ENCODE results near the gene SPRED3. TPM values are rescaled to one million over a fixed set of nuclear protein-coding genes. Genes with fewer than 3 reads are reported as not detected.

SPRED3 gene
- total RNA-seq, 1 experiment from 2014 or later = 5.4 TPM

- H3K9me3 Mint-ChIP-seq (ENCODE audit: low read depth, unreplicated experiment) = no peaks in the 10 kb centered on the region
- DNase-seq = no peak
- H3K36me3 Mint-ChIP-seq (ENCODE audit: insufficient read depth, unreplicated experiment) = no peaks in the 10 kb centered on the region
- TF ChIP-seq, protein P1, sequence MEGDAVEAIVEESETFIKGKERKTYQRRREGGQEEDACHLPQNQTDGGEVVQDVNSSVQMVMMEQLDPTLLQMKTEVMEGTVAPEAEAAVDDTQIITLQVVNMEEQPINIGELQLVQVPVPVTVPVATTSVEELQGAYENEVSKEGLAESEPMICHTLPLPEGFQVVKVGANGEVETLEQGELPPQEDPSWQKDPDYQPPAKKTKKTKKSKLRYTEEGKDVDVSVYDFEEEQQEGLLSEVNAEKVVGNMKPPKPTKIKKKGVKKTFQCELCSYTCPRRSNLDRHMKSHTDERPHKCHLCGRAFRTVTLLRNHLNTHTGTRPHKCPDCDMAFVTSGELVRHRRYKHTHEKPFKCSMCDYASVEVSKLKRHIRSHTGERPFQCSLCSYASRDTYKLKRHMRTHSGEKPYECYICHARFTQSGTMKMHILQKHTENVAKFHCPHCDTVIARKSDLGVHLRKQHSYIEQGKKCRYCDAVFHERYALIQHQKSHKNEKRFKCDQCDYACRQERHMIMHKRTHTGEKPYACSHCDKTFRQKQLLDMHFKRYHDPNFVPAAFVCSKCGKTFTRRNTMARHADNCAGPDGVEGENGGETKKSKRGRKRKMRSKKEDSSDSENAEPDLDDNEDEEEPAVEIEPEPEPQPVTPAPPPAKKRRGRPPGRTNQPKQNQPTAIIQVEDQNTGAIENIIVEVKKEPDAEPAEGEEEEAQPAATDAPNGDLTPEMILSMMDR (IDR thresholded peaks at IDR 0.05; ENCODE audit: unreplicated experiment) = no peak
- intact Hi-C loops (cut with micrococcal nuclease; ENCODE audit: unreplicated experiment) = no loop called here
- H3K4me3 Mint-ChIP-seq (ENCODE audit: low read depth, unreplicated experiment) = no peak overlapping the region
- CTCF ChIA-PET = interaction anchor here (1.0 kb wide), 1 partner anchor 74 kb away, joined by 3 read pairs; no protein-coding TSS in a partner anchor
- H3K27ac Mint-ChIP-seq (ENCODE audit: unreplicated experiment) = no peak overlapping the region
- no TSS peak for BruUV-seq (replicated peaks)
- H3K27me3 Mint-ChIP-seq (ENCODE audit: unreplicated experiment) = peaks cover 35% of the 10 kb centered on the region
- H3K4me1 Mint-ChIP-seq (ENCODE audit: low read depth, unreplicated experiment) = no peaks in the 10 kb centered on the region
Observed at GRCh38 chr19:38350883-38351282, 37.6 kb upstream of the SPRED3 start.

GRCh38 chr19:38351865-38352395 is 36.6 kb upstream of the SPRED3 start:
- H3K4me1 Mint-ChIP-seq (ENCODE audit: low read depth, unreplicated experiment) = no peaks in the 10 kb centered on the region
- H3K9me3 Mint-ChIP-seq (ENCODE audit: low read depth, unreplicated experiment) = no peaks in the 10 kb centered on the region
- CTCF ChIA-PET = interaction anchor here (1.0 to 1.6 kb wide), 2 partner anchors 22 to 75 kb away, joined by 3 read pairs; partner anchors contain the start of gene PSMD8
- DNase-seq = no peak
- TF ChIP-seq, protein P1 (IDR thresholded peaks at IDR 0.05; ENCODE audit: unreplicated experiment) = no peak
- H3K36me3 Mint-ChIP-seq (ENCODE audit: insufficient read depth, unreplicated experiment) = no peaks in the 10 kb centered on the region
- H3K27ac Mint-ChIP-seq (ENCODE audit: unreplicated experiment) = no peak overlapping the region
- no TSS peak for BruUV-seq (replicated peaks)
- peaks cover 45% of the 10 kb centered on the region for H3K27me3 Mint-ChIP-seq (ENCODE audit: unreplicated experiment)
- intact Hi-C loops (cut with micrococcal nuclease; ENCODE audit: unreplicated experiment) = no loop called here
- no peak overlapping the region for H3K4me3 Mint-ChIP-seq (ENCODE audit: low read depth, unreplicated experiment)

- Mint-ChIP-seq H3K4me3 (ENCODE audit: low read depth, unreplicated experiment) (no peak overlapping the region), H3K27me3 (ENCODE audit: unreplicated experiment) (peaks cover 52% of the 10 kb centered on the region), H3K9me3 (ENCODE audit: low read depth, unreplicated experiment) (no peaks in the 10 kb centered on the region), H3K4me1 (ENCODE audit: low read depth, unreplicated experiment) (no peaks in the 10 kb centered on the region), H3K27ac (ENCODE audit: unreplicated experiment) (no peak overlapping the region), H3K36me3 (ENCODE audit: insufficient read depth, unreplicated experiment) (no peaks in the 10 kb centered on the region)
- no TSS peak for BruUV-seq (replicated peaks)
- intact Hi-C loops (cut with micrococcal nuclease; ENCODE audit: unreplicated experiment) = no loop called here
- CTCF ChIA-PET = interaction anchor here (0.6 to 1.6 kb wide), 3 partner anchors 22 to 373 kb away, joined by 3 to 6 read pairs (median 3); partner anchors contain the start of gene PSMD8
- no peak for DNase-seq
- TF ChIP-seq, protein P1 (IDR thresholded peaks at IDR 0.05; ENCODE audit: unreplicated experiment) = no peak
Observed at GRCh38 chr19:38352611-38353010, 35.9 kb upstream of the SPRED3 start.

DNA sequence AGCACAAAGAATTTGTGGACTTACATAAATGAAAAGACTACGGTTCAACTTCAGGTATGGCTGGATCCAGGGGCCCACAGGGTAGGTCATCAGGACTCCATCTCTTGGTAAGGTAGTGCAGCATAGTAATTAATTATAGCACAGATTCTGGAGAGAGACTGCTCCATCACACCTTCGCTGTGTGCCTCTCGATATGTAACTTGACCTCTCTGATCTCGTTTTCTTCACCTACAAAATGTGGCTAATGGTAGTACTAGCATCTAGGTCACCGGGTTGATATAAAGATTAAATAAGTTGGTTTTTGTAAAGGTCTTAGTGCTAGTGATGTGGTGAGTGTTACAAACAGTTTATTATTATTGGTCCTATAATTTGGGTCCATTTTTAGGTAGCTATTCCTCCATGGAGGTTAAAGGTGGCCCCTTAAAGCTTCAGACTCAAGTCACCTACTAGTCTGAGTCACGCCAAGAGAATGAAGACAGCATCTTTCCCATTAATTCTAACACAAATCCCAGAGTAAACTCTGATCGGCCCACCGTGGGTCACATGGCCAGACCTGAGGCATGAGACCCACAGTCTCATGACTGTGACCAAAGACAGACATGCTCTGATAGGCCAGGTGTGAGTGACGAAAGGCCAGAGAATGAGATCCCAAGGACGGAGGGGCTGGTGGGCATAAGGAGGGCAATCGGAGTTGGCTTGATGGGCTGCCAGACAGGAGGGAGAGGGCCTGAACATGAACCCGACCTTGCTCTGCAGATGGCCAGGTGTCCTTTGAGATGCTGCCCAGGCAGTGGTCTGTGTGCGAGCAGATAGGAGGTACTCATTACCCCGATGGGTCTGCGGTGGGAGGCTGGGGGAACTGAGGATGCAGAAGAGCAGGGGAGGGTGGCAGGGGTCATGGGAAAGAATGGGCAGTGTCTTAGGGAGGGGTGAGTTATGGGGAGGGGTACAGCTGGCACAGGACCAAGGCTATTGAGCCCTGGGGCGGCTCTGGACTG is 32.5 kb upstream of the SPRED3 start:
- no TSS peak for BruUV-seq (replicated peaks)
- Mint-ChIP-seq H3K9me3 (ENCODE audit: low read depth, unreplicated experiment) (no peaks in the 10 kb centered on the region), H3K27ac (ENCODE audit: unreplicated experiment) (no peak overlapping the region), H3K27me3 (ENCODE audit: unreplicated experiment) (peaks cover 86% of the 10 kb centered on the region), H3K4me3 (ENCODE audit: low read depth, unreplicated experiment) (no peak overlapping the region), H3K36me3 (ENCODE audit: insufficient read depth, unreplicated experiment) (peaks cover 12% of the 10 kb centered on the region), H3K4me1 (ENCODE audit: low read depth, unreplicated experiment) (peaks cover 6% of the 10 kb centered on the region)
- TF ChIP-seq, protein P1 (IDR thresholded peaks at IDR 0.05; ENCODE audit: unreplicated experiment) = no peak
- intact Hi-C loops (cut with micrococcal nuclease; ENCODE audit: unreplicated experiment) = no loop called here
- CTCF ChIA-PET = interaction anchor here (0.5 kb wide), 1 partner anchor 112 kb away, joined by 5 read pairs; no protein-coding TSS in a partner anchor
- DNase-seq = no peak

All from Calu3 (cell line).